Adrenal gland (tissue), 12 donors: ENCODE data around the gene NDUFB7. TPM values are rescaled to one million over a fixed set of nuclear protein-coding genes. Genes with fewer than 3 reads are reported as not detected.
"Not testable (repeated sequence)": the region's sequence is repeated elsewhere in the genome, so short reads cannot be mapped to it uniquely, and the experiment has no call there.

Source experiments
- DNase-seq, 7 donors: peaks; one replicate each; pipeline ENCODE4 v3.0.0-alpha.2; 2019 to 2020
- H3K27ac ChIP-seq, 5 donors: fragments of 200-600 bp; sonication (generic) in 4 of 5; 1 replicate in 3 of 5; 2 replicates in 2 of 5; pipeline versions ENCODE4 v1.5.1 to v1.8.0; 2016 to 2020; ENCODE audit warnings: mild to moderate bottlenecking in 1 of 5
- H3K27me3 ChIP-seq: fragments of 200-600 bp; 2 replicates; pipeline ENCODE4 v1.8.0; 2021
- H3K36me3 ChIP-seq, 2 donors: fragments of 200-600 bp; replicated peaks in 1 of 2; 1 replicate in 1 of 2; 2 replicates in 1 of 2; pipeline versions ENCODE4 v1.5.1 to v1.8.0; 2018 to 2022
- H3K4me1 ChIP-seq, 2 donors: fragments of 200-600 bp; replicated peaks in 1 of 2; 1 replicate in 1 of 2; 2 replicates in 1 of 2; pipeline versions ENCODE4 v1.5.1 to v1.8.0; 2018 to 2021
- H3K4me3 ChIP-seq, 4 donors: fragments of 200-600 bp; sonication (generic) in 3 of 4; one replicate each; pipeline ENCODE4 v1.5.1; 2016 to 2018
- H3K9me3 ChIP-seq, 3 donors: fragments of 200-600 bp; sonication (generic) in 1 of 3; replicated peaks in 1 of 3; 1 replicate in 2 of 3; 2 replicates in 1 of 3; pipeline versions ENCODE4 v1.5.1 to v1.8.0; 2016 to 2021
- POLR2A ChIP-seq, 2 donors: fragments of 450-650 bp; IDR thresholded peaks; one replicate each; pipeline ENCODE4 v1.6.1; 2017; ENCODE audit warnings: antibody characterized with exemption in 2 of 2, mild to moderate bottlenecking in 2 of 2, moderate library complexity in 1 of 2
- WGBS, 4 donors: extraction: QIAGEN DNeasy Blood & Tissue Kit in 2 of 4; methylation state at CpG; one replicate each; pipeline versions ENCODE4 v1.1.5 to v1.1.7; 2013 to 2017; 5-methylcytosine and 5-hydroxymethylcytosine counted together
- intact Hi-C, 2 donors: fragments of 100-400 bp; cut with DNase I; formaldehyde crosslinking; loops; one replicate each; pipeline versions ENCODE4 v1.14.1 to v1.15.0; 2022 to 2023
- polyA plus RNA-seq, 3 donors: library from polyadenylated mRNA; stranded (reverse); fragments of 200-250 nt in 2 of 3; fragments of 350-450 nt in 1 of 3; fragmentation: Illumina TruSeq in 1 of 3; extraction: RNeasy Lipid Tissue Mini Kit (QIAGEN cat#74804) in 1 of 3; gene quantifications; one replicate each; pipeline ENCODE4 v1.2.3, GENCODE V29; 2013 to 2014
- total RNA-seq, 9 donors: library from RNA; depleted of rRNA in 4 of 9; stranded (reverse); fragments of >200 nt in 4 of 9; fragments of 120-200 nt in 1 of 9; fragmentation: NEBNext Ultra II Directional in 1 of 9; extraction: Animal tissue kit (Norgen Biotek cat#: 25700) in 1 of 9; gene quantifications; one replicate each; pipeline versions ENCODE4 v1.1.0 to v1.2.4, GENCODE V29; 2013 to 2023
- TF ChIP-seq, protein P1 (sequence below), 6 experiments: fragments of 450-650 bp in 4 of 6; fragments of 200-600 bp in 2 of 6; sonication (generic) in 1 of 6; IDR thresholded peaks; 1 replicate in 5 of 6; 2 replicates in 1 of 6; pipeline versions ENCODE4 v1.5.1 to v1.8.0; 2016 to 2021; ENCODE audit warnings: antibody characterized with exemption in 6 of 6, mild to moderate bottlenecking in 2 of 6, moderate library complexity in 1 of 6
- donor health status: healthy with polysubstance abuse.
- donor health status: Bipolar disorder and iron deficiency.
- donor health status: DM: yes; HTN: yes; CAD: no.
- donor health status: DM: no; HTN: no; CAD: no.
- donor health status: DM: no; HTN: no; CAD: no.
- donor health status: DM: yes; HTN: yes; CAD: no.

NDUFB7 gene
- total and polyA plus RNA-seq, 12 donors: 19.1 to 848 (median 365) TPM

DNA sequence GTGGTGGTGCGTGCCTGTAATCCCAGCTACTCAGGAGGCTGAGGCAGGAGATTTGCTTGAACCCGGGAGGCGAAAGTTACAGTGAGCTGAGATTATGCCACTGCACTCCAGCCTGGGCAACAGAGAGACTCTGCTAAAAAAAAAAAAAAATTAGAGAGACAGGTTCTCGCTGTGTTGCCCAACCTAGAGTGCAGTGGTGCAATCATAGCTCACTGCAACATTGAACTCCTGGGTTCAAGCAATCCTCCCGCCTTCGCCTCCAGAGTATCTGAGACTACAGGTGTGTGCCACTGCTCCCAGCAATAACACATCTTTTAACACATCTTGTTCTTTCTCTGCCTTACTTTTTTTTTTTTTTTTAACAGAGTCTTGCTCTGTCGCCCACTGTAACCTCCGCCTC is 43.8 kb upstream of the NDUFB7 start:
- Histone ChIP-seq H3K27ac (no peak overlapping the region), H3K27me3 (no peaks in the 10 kb centered on the region), H3K4me1 (no peaks in the 10 kb centered on the region), H3K36me3 (no peaks in the 10 kb centered on the region), H3K4me3 (no peak overlapping the region), H3K9me3 (peaks cover 0 to 13% (median 0%) of the 10 kb centered on the region in 3 donors)
- WGBS, 4 donors: 78 to 87% (median 82%) methylated on average over 8 of the region's 8 CpGs
- DNase-seq: no peak
- TF ChIP-seq POLR2A (IDR thresholded peaks at IDR 0.05): no peak
- TF ChIP-seq, protein P1, sequence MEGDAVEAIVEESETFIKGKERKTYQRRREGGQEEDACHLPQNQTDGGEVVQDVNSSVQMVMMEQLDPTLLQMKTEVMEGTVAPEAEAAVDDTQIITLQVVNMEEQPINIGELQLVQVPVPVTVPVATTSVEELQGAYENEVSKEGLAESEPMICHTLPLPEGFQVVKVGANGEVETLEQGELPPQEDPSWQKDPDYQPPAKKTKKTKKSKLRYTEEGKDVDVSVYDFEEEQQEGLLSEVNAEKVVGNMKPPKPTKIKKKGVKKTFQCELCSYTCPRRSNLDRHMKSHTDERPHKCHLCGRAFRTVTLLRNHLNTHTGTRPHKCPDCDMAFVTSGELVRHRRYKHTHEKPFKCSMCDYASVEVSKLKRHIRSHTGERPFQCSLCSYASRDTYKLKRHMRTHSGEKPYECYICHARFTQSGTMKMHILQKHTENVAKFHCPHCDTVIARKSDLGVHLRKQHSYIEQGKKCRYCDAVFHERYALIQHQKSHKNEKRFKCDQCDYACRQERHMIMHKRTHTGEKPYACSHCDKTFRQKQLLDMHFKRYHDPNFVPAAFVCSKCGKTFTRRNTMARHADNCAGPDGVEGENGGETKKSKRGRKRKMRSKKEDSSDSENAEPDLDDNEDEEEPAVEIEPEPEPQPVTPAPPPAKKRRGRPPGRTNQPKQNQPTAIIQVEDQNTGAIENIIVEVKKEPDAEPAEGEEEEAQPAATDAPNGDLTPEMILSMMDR (IDR thresholded peaks at IDR 0.05): no peak
- intact Hi-C loops: no loop called here

- TF ChIP-seq, protein P1 (IDR thresholded peaks at IDR 0.05): no peak
- TF ChIP-seq POLR2A (IDR thresholded peaks at IDR 0.05): no peak
- H3K27me3 ChIP-seq: no peaks in the 10 kb centered on the region
- 44 to 61% (median 54%) methylated on average over 4 of the region's 4 CpGs for WGBS, 4 donors
- no peak overlapping the region for H3K4me3 ChIP-seq
- H3K4me1 ChIP-seq: no peaks in the 10 kb centered on the region
- H3K36me3 ChIP-seq: no peaks in the 10 kb centered on the region
- DNase-seq: peak in 1 of 7 donors; percentile 14
- H3K27ac ChIP-seq: no peak overlapping the region
- intact Hi-C loops: no loop called here
- H3K9me3 ChIP-seq: peaks cover 0 to 5% (median 0%) of the 10 kb centered on the region in 3 donors
Observed at GRCh38 chr19:14614099-14614412, 42.2 kb upstream of the NDUFB7 start.

- H3K27me3 ChIP-seq, H3K36me3 ChIP-seq, H3K4me3 ChIP-seq, DNase-seq, H3K27ac ChIP-seq, H3K9me3 ChIP-seq, H3K4me1 ChIP-seq, intact Hi-C loops: not testable (repeated sequence)
- WGBS, 4 donors: 59 to 76% (median 66%) methylated on average over 13 to 14 of the region's 14 CpGs
Observed at GRCh38 chr19:14613399-14614098, 41.7 kb upstream of the NDUFB7 start.

DNA sequence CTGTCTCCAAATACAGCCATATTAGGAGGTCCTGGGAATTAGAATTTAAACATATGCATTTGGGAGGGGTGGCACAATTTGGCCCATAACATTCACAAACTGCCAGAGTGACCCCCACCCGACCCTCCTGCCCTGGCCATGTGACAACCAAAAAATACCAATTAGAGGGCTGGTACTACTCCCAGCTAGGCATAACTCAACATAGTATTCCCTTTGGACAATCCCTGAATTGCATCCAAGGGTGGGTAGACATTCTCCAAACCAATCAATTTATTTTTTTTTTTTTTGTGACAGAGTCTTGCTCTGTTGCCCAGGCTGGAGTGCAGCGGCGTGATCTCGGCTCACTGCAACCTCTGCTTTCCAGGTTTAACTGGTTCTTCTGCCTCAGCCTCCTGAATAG is 40.8 kb upstream of the NDUFB7 start:
- no peak overlapping the region for H3K4me3 ChIP-seq
- no peaks in the 10 kb centered on the region for H3K36me3 ChIP-seq
- intact Hi-C loops: no loop called here
- no peak overlapping the region for H3K27ac ChIP-seq
- no peaks in the 10 kb centered on the region for H3K4me1 ChIP-seq
- TF ChIP-seq, protein P1 (IDR thresholded peaks at IDR 0.05): no peak
- H3K27me3 ChIP-seq: no peaks in the 10 kb centered on the region
- H3K9me3 ChIP-seq: no peaks in the 10 kb centered on the region
- no peak for DNase-seq
- WGBS, 4 donors: 78 to 93% (median 91%) methylated on average over 3 to 4 of the region's 4 CpGs

DNA sequence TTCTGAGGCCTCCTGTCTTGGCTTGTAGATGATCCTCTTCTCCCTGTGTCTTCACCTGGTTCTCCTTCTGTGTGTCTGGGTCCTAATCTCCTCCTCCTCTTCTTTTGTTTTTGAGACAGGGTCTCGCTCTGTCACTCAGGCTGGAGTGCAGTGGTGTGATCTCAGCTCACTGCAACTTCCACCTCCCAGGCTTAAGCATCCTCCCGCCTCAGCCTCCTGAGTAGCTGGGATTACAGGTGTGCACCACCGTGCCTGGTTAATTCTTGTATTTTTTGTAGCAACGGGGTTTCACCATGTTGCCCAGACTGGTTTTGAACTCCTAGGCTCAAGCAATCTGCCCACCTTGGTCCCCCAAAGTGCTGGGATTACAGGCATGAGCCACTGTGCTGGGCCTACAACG is 40.4 kb upstream of the NDUFB7 start:
- H3K4me3 ChIP-seq, H3K4me1 ChIP-seq, intact Hi-C loops, H3K36me3 ChIP-seq, DNase-seq, H3K9me3 ChIP-seq, H3K27me3 ChIP-seq, H3K27ac ChIP-seq: not testable (repeated sequence)
- 61 to 83% (median 75%) methylated on average over 2 to 5 of the region's 5 CpGs for WGBS, 4 donors
